Measurements from ENCODE around the gene TYK2.

Gene TYK2

DNA sequence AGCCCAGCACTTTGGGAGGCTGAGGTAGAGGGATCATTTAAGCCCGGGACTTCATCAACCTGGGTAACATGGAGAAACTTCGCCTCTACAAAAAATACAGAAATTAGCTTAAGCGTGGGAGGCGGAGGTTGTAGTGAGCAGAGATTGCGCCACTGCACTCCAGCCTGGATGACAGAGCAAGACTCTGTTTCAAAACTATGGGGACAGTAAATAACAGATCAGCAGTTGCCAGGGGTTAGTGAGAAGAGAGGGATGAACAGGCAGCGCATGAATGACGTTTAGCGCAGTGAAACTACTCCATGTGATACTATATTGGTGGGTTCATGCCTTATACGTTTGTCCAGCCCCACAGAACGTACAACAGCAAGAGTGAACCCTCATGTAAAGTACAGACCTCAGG, 33.9 kb downstream of the TYK2 start:
- no peak overlapping the region for H2BK120ac ChIP-seq (ENCODE audit: low read depth, low read length)
- H3K27me3 ChIP-seq (ENCODE audit: control insufficient read depth in 1 of 2, insufficient read depth in 1 of 2, low read length in 2 of 2): no peaks in the 10 kb centered on the region
- 93% methylated on average over 10 of the region's 10 CpGs for WGBS
- H3K27ac ChIP-seq (ENCODE audit: low read length, poor library complexity, severe bottlenecking): no peak overlapping the region
- no peak overlapping the region for H3K14ac ChIP-seq (ENCODE audit: low read length in 2 of 2)
- peaks cover 13 to 14% of the 10 kb centered on the region in 2 experiments for H3K36me3 ChIP-seq (ENCODE audit: control insufficient read depth in 1 of 2, insufficient read depth in 2 of 2, low read depth in 1 of 2, low read length in 2 of 2)
- H3K9ac ChIP-seq (ENCODE audit: low read length): peak overlapping the region; percentile 53
- no peak overlapping the region for H3K4ac ChIP-seq (ENCODE audit: low read depth in 1 of 2, low read length in 2 of 2)
- no peak overlapping the region for H3K18ac ChIP-seq (ENCODE audit: low read depth in 1 of 2, low read length in 2 of 2)
- no peak overlapping the region for H2BK12ac ChIP-seq (ENCODE audit: low read length in 2 of 2)
- no peaks in the 10 kb centered on the region for H3K4me1 ChIP-seq (ENCODE audit: control insufficient read depth, insufficient read depth, low read depth, low read length)
- H4K8ac ChIP-seq (ENCODE audit: low read length): no peak overlapping the region
- H3K4me2 ChIP-seq (ENCODE audit: low read length, poor library complexity, severe bottlenecking): no peak overlapping the region
- H3K9me3 ChIP-seq (ENCODE audit: control insufficient read depth, low read length): no peaks in the 10 kb centered on the region
- H4K91ac ChIP-seq (ENCODE audit: low read length): no peak overlapping the region
- H3K79me1 ChIP-seq (replicated peaks; ENCODE audit: low read length, poor library complexity, severe bottlenecking): no peaks in the 10 kb centered on the region
- peak; percentile 41 for DNase-seq
- no peak overlapping the region for H2BK15ac ChIP-seq (ENCODE audit: low read depth, poor library complexity, severe bottlenecking)
- H2AK5ac ChIP-seq (ENCODE audit: low read length, severe bottlenecking): no peak overlapping the region
- H3K23ac ChIP-seq (ENCODE audit: low read length in 2 of 2): no peak overlapping the region
- no peak overlapping the region for H2AFZ ChIP-seq (ENCODE audit: low read depth, low read length)
- H3K4me3 ChIP-seq (ENCODE audit: insufficient read depth in 1 of 2, low read depth in 1 of 2, low read length in 2 of 2): no peak overlapping the region
- H2BK5ac ChIP-seq (ENCODE audit: low read depth, low read length, poor library complexity, severe bottlenecking): no peak overlapping the region

DNA sequence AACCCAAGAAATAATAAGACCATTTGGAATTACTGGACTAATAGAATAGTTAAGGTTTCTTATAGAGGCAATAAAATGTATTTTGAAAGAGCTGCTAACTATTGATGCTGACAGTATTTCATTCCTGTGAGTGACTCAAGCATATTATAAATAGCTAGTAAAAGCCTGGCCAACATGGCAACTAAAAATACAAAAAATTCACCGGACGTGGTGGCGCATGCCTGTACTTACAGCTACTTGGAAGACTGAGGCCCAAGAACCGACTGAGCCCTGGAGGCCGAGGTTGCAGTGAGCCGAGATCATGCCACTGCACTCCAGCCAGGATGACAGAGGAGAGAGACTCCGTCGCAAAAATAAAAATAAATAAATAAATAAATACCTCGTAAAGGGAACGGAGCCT, 35.6 kb downstream of the TYK2 start:
- no peak overlapping the region for H2AFZ ChIP-seq (ENCODE audit: low read depth, low read length)
- no peak overlapping the region for H2BK12ac ChIP-seq (ENCODE audit: low read length in 2 of 2)
- no peak overlapping the region for H3K9ac ChIP-seq (ENCODE audit: low read length)
- H3K23ac ChIP-seq (ENCODE audit: low read length in 2 of 2): no peak overlapping the region
- DNase-seq: no peak
- H2BK120ac ChIP-seq (ENCODE audit: low read depth, low read length): no peak overlapping the region
- no peak overlapping the region for H2BK5ac ChIP-seq (ENCODE audit: low read depth, low read length, poor library complexity, severe bottlenecking)
- 96% methylated on average over 6 of the region's 10 CpGs for WGBS
- H3K27me3 ChIP-seq (ENCODE audit: control insufficient read depth in 1 of 2, insufficient read depth in 1 of 2, low read length in 2 of 2): no peaks in the 10 kb centered on the region
- no peak overlapping the region for H2BK15ac ChIP-seq (ENCODE audit: low read depth, poor library complexity, severe bottlenecking)
- no peaks in the 10 kb centered on the region for H3K79me1 ChIP-seq (replicated peaks; ENCODE audit: low read length, poor library complexity, severe bottlenecking)
- no peaks in the 10 kb centered on the region for H3K9me3 ChIP-seq (ENCODE audit: control insufficient read depth, low read length)
- H3K14ac ChIP-seq (ENCODE audit: low read length in 2 of 2): no peak overlapping the region
- H4K8ac ChIP-seq (ENCODE audit: low read length): no peak overlapping the region
- no peak overlapping the region for H3K4ac ChIP-seq (ENCODE audit: low read depth in 1 of 2, low read length in 2 of 2)
- H3K18ac ChIP-seq (ENCODE audit: low read depth in 1 of 2, low read length in 2 of 2): no peak overlapping the region
- no peak overlapping the region for H4K91ac ChIP-seq (ENCODE audit: low read length)
- no peaks in the 10 kb centered on the region for H3K4me1 ChIP-seq (ENCODE audit: control insufficient read depth, insufficient read depth, low read depth, low read length)
- H3K27ac ChIP-seq (ENCODE audit: low read length, poor library complexity, severe bottlenecking): no peak overlapping the region
- no peak overlapping the region for H3K4me3 ChIP-seq (ENCODE audit: insufficient read depth in 1 of 2, low read depth in 1 of 2, low read length in 2 of 2)
- no peak overlapping the region for H2AK5ac ChIP-seq (ENCODE audit: low read length, severe bottlenecking)
- no peak overlapping the region for H3K4me2 ChIP-seq (ENCODE audit: low read length, poor library complexity, severe bottlenecking)
- peaks cover 1 to 2% of the 10 kb centered on the region in 2 experiments for H3K36me3 ChIP-seq (ENCODE audit: control insufficient read depth in 1 of 2, insufficient read depth in 2 of 2, low read depth in 1 of 2, low read length in 2 of 2)

DNA sequence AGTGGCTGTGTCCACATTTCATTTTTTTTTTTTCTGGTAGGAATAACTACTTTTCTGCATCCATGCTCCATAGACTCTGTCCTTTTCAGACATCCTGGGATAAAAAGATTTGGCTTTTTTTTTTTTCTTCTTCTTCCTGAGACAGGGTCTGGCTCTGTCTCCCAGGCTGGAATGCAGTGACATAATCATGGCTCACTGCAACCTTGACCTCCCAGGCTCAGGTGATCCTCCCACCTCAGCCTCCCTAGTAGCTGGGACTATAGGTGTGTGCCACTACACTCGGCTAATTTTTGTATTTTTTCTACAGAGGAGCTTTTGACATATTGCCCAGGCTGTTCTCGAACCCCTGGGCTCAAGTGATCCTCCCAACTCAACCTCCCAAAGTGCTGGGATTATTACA, 36.9 kb downstream of the TYK2 start:
- H3K79me1 ChIP-seq (replicated peaks; ENCODE audit: low read length, poor library complexity, severe bottlenecking): no peaks in the 10 kb centered on the region
- no peak overlapping the region for H2BK120ac ChIP-seq (ENCODE audit: low read depth, low read length)
- no peak overlapping the region for H2BK12ac ChIP-seq (ENCODE audit: low read length in 2 of 2)
- H3K27ac ChIP-seq (ENCODE audit: low read length, poor library complexity, severe bottlenecking): no peak overlapping the region
- no peaks in the 10 kb centered on the region for H3K4me1 ChIP-seq (ENCODE audit: control insufficient read depth, insufficient read depth, low read depth, low read length)
- no peak overlapping the region for H2AK5ac ChIP-seq (ENCODE audit: low read length, severe bottlenecking)
- no peak overlapping the region for H4K91ac ChIP-seq (ENCODE audit: low read length)
- no peak overlapping the region for H2BK15ac ChIP-seq (ENCODE audit: low read depth, poor library complexity, severe bottlenecking)
- no peak overlapping the region for H2AFZ ChIP-seq (ENCODE audit: low read depth, low read length)
- no peak overlapping the region for H2BK5ac ChIP-seq (ENCODE audit: low read depth, low read length, poor library complexity, severe bottlenecking)
- WGBS: 83% methylated on average over 2 of the region's 2 CpGs
- H3K23ac ChIP-seq (ENCODE audit: low read length in 2 of 2): no peak overlapping the region
- H3K4me2 ChIP-seq (ENCODE audit: low read length, poor library complexity, severe bottlenecking): no peak overlapping the region
- DNase-seq: no peak
- H3K9me3 ChIP-seq (ENCODE audit: control insufficient read depth, low read length): no peaks in the 10 kb centered on the region
- H3K4ac ChIP-seq (ENCODE audit: low read depth in 1 of 2, low read length in 2 of 2): no peak overlapping the region
- H3K14ac ChIP-seq (ENCODE audit: low read length in 2 of 2): no peak overlapping the region
- H3K4me3 ChIP-seq (ENCODE audit: insufficient read depth in 1 of 2, low read depth in 1 of 2, low read length in 2 of 2): no peak overlapping the region
- no peak overlapping the region for H4K8ac ChIP-seq (ENCODE audit: low read length)
- H3K36me3 ChIP-seq (ENCODE audit: control insufficient read depth in 1 of 2, insufficient read depth in 2 of 2, low read depth in 1 of 2, low read length in 2 of 2): no peaks in the 10 kb centered on the region
- no peak overlapping the region for H3K18ac ChIP-seq (ENCODE audit: low read depth in 1 of 2, low read length in 2 of 2)
- no peak overlapping the region for H3K9ac ChIP-seq (ENCODE audit: low read length)
- H3K27me3 ChIP-seq (ENCODE audit: control insufficient read depth in 1 of 2, insufficient read depth in 1 of 2, low read length in 2 of 2): peaks cover 0 to 3% of the 10 kb centered on the region in 2 experiments

DNA sequence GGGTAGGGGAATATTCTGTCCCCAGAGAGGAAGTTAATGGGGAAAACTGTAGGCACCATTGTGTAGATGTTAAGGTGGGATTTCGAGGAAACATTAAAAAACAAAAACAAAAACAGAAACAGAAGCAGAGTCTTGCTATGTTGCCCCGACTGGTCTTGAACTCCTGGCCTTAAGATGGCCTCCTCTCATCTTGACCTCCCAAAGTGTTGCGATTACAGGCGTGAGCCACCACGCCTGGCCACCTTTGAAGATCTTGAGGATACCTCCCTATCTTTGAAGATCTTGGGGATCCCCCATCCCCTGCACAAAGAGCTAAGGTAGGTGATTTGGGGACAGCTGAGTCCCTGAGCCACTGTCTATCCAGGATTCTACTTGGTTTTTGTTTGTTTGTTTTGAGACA, 40.4 kb downstream of the TYK2 start:
- H3K27me3 ChIP-seq (ENCODE audit: control insufficient read depth in 1 of 2, insufficient read depth in 1 of 2, low read length in 2 of 2): peaks cover 0 to 3% of the 10 kb centered on the region in 2 experiments
- 90% methylated on average over 5 of the region's 5 CpGs for WGBS
- H2BK12ac ChIP-seq (ENCODE audit: low read length in 2 of 2): no peak overlapping the region
- H3K9ac ChIP-seq (ENCODE audit: low read length): no peak overlapping the region
- H2BK5ac ChIP-seq (ENCODE audit: low read depth, low read length, poor library complexity, severe bottlenecking): no peak overlapping the region
- H2AFZ ChIP-seq (ENCODE audit: low read depth, low read length): no peak overlapping the region
- no peak overlapping the region for H2BK15ac ChIP-seq (ENCODE audit: low read depth, poor library complexity, severe bottlenecking)
- H3K4me3 ChIP-seq (ENCODE audit: insufficient read depth in 1 of 2, low read depth in 1 of 2, low read length in 2 of 2): no peak overlapping the region
- no peak overlapping the region for H3K18ac ChIP-seq (ENCODE audit: low read depth in 1 of 2, low read length in 2 of 2)
- H3K4ac ChIP-seq (ENCODE audit: low read depth in 1 of 2, low read length in 2 of 2): no peak overlapping the region
- H3K23ac ChIP-seq (ENCODE audit: low read length in 2 of 2): no peak overlapping the region
- no peak overlapping the region for H3K14ac ChIP-seq (ENCODE audit: low read length in 2 of 2)
- no peak overlapping the region for H3K27ac ChIP-seq (ENCODE audit: low read length, poor library complexity, severe bottlenecking)
- DNase-seq: no peak
- peaks cover 5% of the 10 kb centered on the region for H3K4me1 ChIP-seq (ENCODE audit: control insufficient read depth, insufficient read depth, low read depth, low read length)
- no peaks in the 10 kb centered on the region for H3K36me3 ChIP-seq (ENCODE audit: control insufficient read depth in 1 of 2, insufficient read depth in 2 of 2, low read depth in 1 of 2, low read length in 2 of 2)
- H3K9me3 ChIP-seq (ENCODE audit: control insufficient read depth, low read length): no peaks in the 10 kb centered on the region
- H2AK5ac ChIP-seq (ENCODE audit: low read length, severe bottlenecking): no peak overlapping the region
- H4K8ac ChIP-seq (ENCODE audit: low read length): no peak overlapping the region
- H3K79me1 ChIP-seq (replicated peaks; ENCODE audit: low read length, poor library complexity, severe bottlenecking): no peaks in the 10 kb centered on the region
- no peak overlapping the region for H3K4me2 ChIP-seq (ENCODE audit: low read length, poor library complexity, severe bottlenecking)
- H2BK120ac ChIP-seq (ENCODE audit: low read depth, low read length): no peak overlapping the region
- no peak overlapping the region for H4K91ac ChIP-seq (ENCODE audit: low read length)
